ENCODE data around the gene PALLD.

The PALLD gene

DNA sequence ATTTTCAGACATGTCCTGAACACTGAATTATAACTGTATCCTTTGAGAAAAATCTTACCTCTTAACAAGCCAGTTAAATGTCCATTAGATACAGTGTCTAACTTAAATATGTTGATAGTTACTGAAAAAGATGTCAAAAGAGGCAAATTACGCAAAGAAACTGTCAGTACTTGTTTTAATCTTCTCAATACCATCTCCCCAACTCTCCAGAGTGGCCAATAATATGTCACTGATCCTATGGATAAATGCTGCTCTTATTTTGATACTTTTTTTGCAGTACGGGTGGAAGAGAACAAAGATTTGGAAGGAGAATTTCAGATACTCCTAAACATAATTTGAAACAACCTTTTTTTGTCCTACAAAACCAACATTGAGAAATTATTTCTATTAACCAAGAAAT is 320.5 kb downstream of the PALLD start:
- H2BK5ac ChIP-seq (ENCODE audit: low read length) = no peak overlapping the region
- no peaks in the 10 kb centered on the region for H3K27me3 ChIP-seq (ENCODE audit: control insufficient read depth in 3 of 3, insufficient read depth in 3 of 3, low read depth in 1 of 3, low read length in 3 of 3)
- H3K4me2 ChIP-seq (ENCODE audit: insufficient read depth, low read length, poor library complexity, severe bottlenecking) = no peak overlapping the region
- H3K18ac ChIP-seq (ENCODE audit: low read length) = no peak overlapping the region
- no peak overlapping the region for H4K91ac ChIP-seq (ENCODE audit: low read depth, low read length, poor library complexity)
- no peak overlapping the region for H2AK5ac ChIP-seq (ENCODE audit: low read depth, low read length)
- H3K79me1 ChIP-seq (ENCODE audit: low read depth, low read length) = no peaks in the 10 kb centered on the region
- peaks cover 19 to 33% of the 10 kb centered on the region in 2 donors for H3K4me1 ChIP-seq (ENCODE audit: control insufficient read depth in 2 of 2, insufficient read depth in 1 of 2, low read depth in 1 of 2, low read length in 2 of 2)
- no peak overlapping the region for H3K4me3 ChIP-seq (ENCODE audit: low read length in 2 of 2)
- H3K27ac ChIP-seq (replicated peaks; ENCODE audit: low read length) = peak overlapping the region; percentile 78
- no peak overlapping the region for H3K23ac ChIP-seq (ENCODE audit: low read depth, low read length, poor library complexity)
- no peak overlapping the region for H3K9ac ChIP-seq (ENCODE audit: low read depth, low read length, poor library complexity)
- no peaks in the 10 kb centered on the region for H3K36me3 ChIP-seq (replicated peaks in 1 of 2; ENCODE audit: control insufficient read depth in 2 of 2, insufficient read depth in 2 of 2, low read length in 2 of 2)
- no peak overlapping the region for H3K4ac ChIP-seq (ENCODE audit: low read length)
- no peak overlapping the region for H2BK15ac ChIP-seq (ENCODE audit: low read length)
- no peak overlapping the region for H2BK120ac ChIP-seq (ENCODE audit: low read depth, low read length)
- no CpG with 5 or more reads among the region's 2 CpGs for WGBS, 2 donors (ENCODE audit: extremely low coverage in 2 of 2, insufficient read length in 2 of 2, insufficient replicate concordance in 1 of 2)
- no peaks in the 10 kb centered on the region for H3K9me3 ChIP-seq (replicated peaks in 1 of 2; ENCODE audit: control insufficient read depth in 2 of 2, insufficient read depth in 1 of 2, low read depth in 1 of 2, low read length in 2 of 2)
- no peak overlapping the region for H4K8ac ChIP-seq (ENCODE audit: low read depth, low read length)
- no peak overlapping the region for H2BK12ac ChIP-seq (ENCODE audit: low read length)
- no peak overlapping the region for H3K14ac ChIP-seq (ENCODE audit: low read length)
- DNase-seq (ENCODE audit: low spot score) = no peak
- H2AFZ ChIP-seq (ENCODE audit: low read length) = peak overlapping the region; percentile 77

DNA sequence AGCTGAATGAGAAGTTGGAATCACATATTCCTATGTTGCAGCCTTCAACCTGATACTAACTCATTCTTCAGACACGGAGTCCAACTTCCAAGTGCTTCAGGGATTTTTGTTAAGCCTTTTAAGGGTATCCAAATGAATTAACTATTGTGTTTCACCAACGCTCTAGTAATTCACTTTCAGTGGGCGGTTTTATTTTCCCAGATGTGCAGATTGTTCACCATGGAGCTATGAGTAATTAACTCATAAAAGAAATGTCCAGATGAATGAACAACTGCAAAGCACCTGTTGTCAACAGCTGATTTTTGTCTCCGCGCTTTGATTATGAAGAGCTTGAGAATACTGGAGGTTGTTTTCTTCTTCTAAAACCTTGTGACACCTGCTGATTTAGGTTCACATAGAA is 325.6 kb downstream of the PALLD start:
- H3K27ac ChIP-seq (replicated peaks; ENCODE audit: low read length) = peak overlapping the region; percentile 60
- H2BK120ac ChIP-seq (ENCODE audit: low read depth, low read length) = no peak overlapping the region
- no peaks in the 10 kb centered on the region for H3K9me3 ChIP-seq (replicated peaks in 1 of 2; ENCODE audit: control insufficient read depth in 2 of 2, insufficient read depth in 1 of 2, low read depth in 1 of 2, low read length in 2 of 2)
- no peak overlapping the region for H3K23ac ChIP-seq (ENCODE audit: low read depth, low read length, poor library complexity)
- no peak overlapping the region for H3K4me2 ChIP-seq (ENCODE audit: insufficient read depth, low read length, poor library complexity, severe bottlenecking)
- DNase-seq (ENCODE audit: low spot score) = no peak
- H2AK5ac ChIP-seq (ENCODE audit: low read depth, low read length) = no peak overlapping the region
- no peak overlapping the region for H3K4ac ChIP-seq (ENCODE audit: low read length)
- no peak overlapping the region for H3K9ac ChIP-seq (ENCODE audit: low read depth, low read length, poor library complexity)
- H3K4me3 ChIP-seq (ENCODE audit: low read length in 2 of 2) = no peak overlapping the region
- H3K79me1 ChIP-seq (ENCODE audit: low read depth, low read length) = no peaks in the 10 kb centered on the region
- H3K4me1 ChIP-seq (ENCODE audit: control insufficient read depth in 2 of 2, insufficient read depth in 1 of 2, low read depth in 1 of 2, low read length in 2 of 2) = peaks cover 9 to 18% of the 10 kb centered on the region in 2 donors
- H4K8ac ChIP-seq (ENCODE audit: low read depth, low read length) = no peak overlapping the region
- no peak overlapping the region for H3K14ac ChIP-seq (ENCODE audit: low read length)
- no CpG with 5 or more reads among the region's 5 CpGs for WGBS, 2 donors (ENCODE audit: extremely low coverage in 2 of 2, insufficient read length in 2 of 2, insufficient replicate concordance in 1 of 2)
- H2AFZ ChIP-seq (ENCODE audit: low read length) = no peak overlapping the region
- H2BK5ac ChIP-seq (ENCODE audit: low read length) = no peak overlapping the region
- H2BK15ac ChIP-seq (ENCODE audit: low read length) = no peak overlapping the region
- H2BK12ac ChIP-seq (ENCODE audit: low read length) = no peak overlapping the region
- no peaks in the 10 kb centered on the region for H3K27me3 ChIP-seq (ENCODE audit: control insufficient read depth in 3 of 3, insufficient read depth in 3 of 3, low read depth in 1 of 3, low read length in 3 of 3)
- H3K18ac ChIP-seq (ENCODE audit: low read length) = no peak overlapping the region
- no peaks in the 10 kb centered on the region for H3K36me3 ChIP-seq (replicated peaks in 1 of 2; ENCODE audit: control insufficient read depth in 2 of 2, insufficient read depth in 2 of 2, low read length in 2 of 2)
- H4K91ac ChIP-seq (ENCODE audit: low read depth, low read length, poor library complexity) = no peak overlapping the region

DNA sequence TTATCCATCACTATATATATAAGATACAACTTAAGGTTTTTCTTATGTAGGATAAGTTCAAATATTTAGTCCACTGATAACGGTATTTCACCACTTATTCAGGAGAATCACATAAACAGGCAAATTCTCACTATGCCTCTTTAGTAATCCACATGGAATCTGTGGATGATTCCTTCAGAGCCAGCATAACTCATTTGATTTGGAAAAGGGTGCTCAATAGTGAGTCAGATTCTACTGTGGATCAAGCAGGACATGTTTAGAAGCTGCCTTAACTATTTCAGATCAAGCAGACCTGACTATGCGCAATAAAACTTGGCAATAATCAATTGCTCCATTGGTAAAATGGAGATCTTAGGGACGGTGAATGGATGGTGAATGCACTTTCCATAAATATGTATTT is 329.1 kb downstream of the PALLD start:
- Histone ChIP-seq H3K18ac (ENCODE audit: low read length) (no peak overlapping the region), H3K4me1 (ENCODE audit: control insufficient read depth in 2 of 2, insufficient read depth in 1 of 2, low read depth in 1 of 2, low read length in 2 of 2) (peaks cover 5 to 16% of the 10 kb centered on the region in 2 donors)

GRCh38 chr4:168826620-168827019 is 329.8 kb downstream of the PALLD start:
- Histone ChIP-seq H4K8ac (ENCODE audit: low read depth, low read length) (no peak overlapping the region), H4K91ac (ENCODE audit: low read depth, low read length, poor library complexity) (no peak overlapping the region), H3K9ac (ENCODE audit: low read depth, low read length, poor library complexity) (no peak overlapping the region), H3K4me1 (ENCODE audit: control insufficient read depth in 2 of 2, insufficient read depth in 1 of 2, low read depth in 1 of 2, low read length in 2 of 2) (peaks cover 9 to 18% of the 10 kb centered on the region in 2 donors), H3K36me3 (replicated peaks in 1 of 2; ENCODE audit: control insufficient read depth in 2 of 2, insufficient read depth in 2 of 2, low read length in 2 of 2) (no peaks in the 10 kb centered on the region), H3K18ac (ENCODE audit: low read length) (no peak overlapping the region), H2BK120ac (ENCODE audit: low read depth, low read length) (no peak overlapping the region), H2BK15ac (ENCODE audit: low read length) (no peak overlapping the region), H3K4me3 (ENCODE audit: low read length in 2 of 2) (no peak overlapping the region), H3K4me2 (ENCODE audit: insufficient read depth, low read length, poor library complexity, severe bottlenecking) (no peak overlapping the region), H3K27me3 (ENCODE audit: control insufficient read depth in 3 of 3, insufficient read depth in 3 of 3, low read depth in 1 of 3, low read length in 3 of 3) (no peaks in the 10 kb centered on the region), H3K14ac (ENCODE audit: low read length) (no peak overlapping the region), H3K4ac (ENCODE audit: low read length) (no peak overlapping the region), H3K23ac (ENCODE audit: low read depth, low read length, poor library complexity) (no peak overlapping the region), H3K27ac (replicated peaks; ENCODE audit: low read length) (no peak overlapping the region), H2BK5ac (ENCODE audit: low read length) (no peak overlapping the region), H2AK5ac (ENCODE audit: low read depth, low read length) (no peak overlapping the region), H3K9me3 (replicated peaks in 1 of 2; ENCODE audit: control insufficient read depth in 2 of 2, insufficient read depth in 1 of 2, low read depth in 1 of 2, low read length in 2 of 2) (no peaks in the 10 kb centered on the region), H3K79me1 (ENCODE audit: low read depth, low read length) (no peaks in the 10 kb centered on the region), H2BK12ac (ENCODE audit: low read length) (no peak overlapping the region), H2AFZ (ENCODE audit: low read length) (no peak overlapping the region)
- no peak for DNase-seq (ENCODE audit: low spot score)
- WGBS, 2 donors (ENCODE audit: extremely low coverage in 2 of 2, insufficient read length in 2 of 2, insufficient replicate concordance in 1 of 2) = no CpG with 5 or more reads among the region's 3 CpGs

More for the DNA sequence above, 329.1 kb downstream of the PALLD start:
- DNase-seq (ENCODE audit: low spot score) = no peak
- Histone ChIP-seq H3K9me3 (replicated peaks in 1 of 2; ENCODE audit: control insufficient read depth in 2 of 2, insufficient read depth in 1 of 2, low read depth in 1 of 2, low read length in 2 of 2) (no peaks in the 10 kb centered on the region), H2AK5ac (ENCODE audit: low read depth, low read length) (no peak overlapping the region), H3K79me1 (ENCODE audit: low read depth, low read length) (no peaks in the 10 kb centered on the region), H3K4me3 (ENCODE audit: low read length in 2 of 2) (no peak overlapping the region), H2BK15ac (ENCODE audit: low read length) (no peak overlapping the region), H4K91ac (ENCODE audit: low read depth, low read length, poor library complexity) (no peak overlapping the region), H4K8ac (ENCODE audit: low read depth, low read length) (no peak overlapping the region), H3K9ac (ENCODE audit: low read depth, low read length, poor library complexity) (no peak overlapping the region), H3K27ac (replicated peaks; ENCODE audit: low read length) (no peak overlapping the region), H3K36me3 (replicated peaks in 1 of 2; ENCODE audit: control insufficient read depth in 2 of 2, insufficient read depth in 2 of 2, low read length in 2 of 2) (no peaks in the 10 kb centered on the region), H2AFZ (ENCODE audit: low read length) (no peak overlapping the region), H2BK12ac (ENCODE audit: low read length) (no peak overlapping the region), H3K27me3 (ENCODE audit: control insufficient read depth in 3 of 3, insufficient read depth in 3 of 3, low read depth in 1 of 3, low read length in 3 of 3) (no peaks in the 10 kb centered on the region), H3K23ac (ENCODE audit: low read depth, low read length, poor library complexity) (no peak overlapping the region), H3K14ac (ENCODE audit: low read length) (no peak overlapping the region), H2BK120ac (ENCODE audit: low read depth, low read length) (no peak overlapping the region), H3K4ac (ENCODE audit: low read length) (no peak overlapping the region), H3K4me2 (ENCODE audit: insufficient read depth, low read length, poor library complexity, severe bottlenecking) (no peak overlapping the region), H2BK5ac (ENCODE audit: low read length) (no peak overlapping the region)
- no CpG with 5 or more reads among the region's 3 CpGs for WGBS, 2 donors (ENCODE audit: extremely low coverage in 2 of 2, insufficient read length in 2 of 2, insufficient replicate concordance in 1 of 2)

Measured in neuronal stem cell (in vitro differentiated cells).